ENCODE results near the gene MANF. TPM values are rescaled to one million over a fixed set of nuclear protein-coding genes. Genes with fewer than 3 reads are reported as not detected.
"Not testable (repeated sequence)": the region's sequence is repeated elsewhere in the genome, so short reads cannot be mapped to it uniquely, and the experiment has no call there.

MANF gene
- total and polyA plus RNA-seq, 2 experiments from 2014 or later: 48.7 to 92.7 TPM

DNA sequence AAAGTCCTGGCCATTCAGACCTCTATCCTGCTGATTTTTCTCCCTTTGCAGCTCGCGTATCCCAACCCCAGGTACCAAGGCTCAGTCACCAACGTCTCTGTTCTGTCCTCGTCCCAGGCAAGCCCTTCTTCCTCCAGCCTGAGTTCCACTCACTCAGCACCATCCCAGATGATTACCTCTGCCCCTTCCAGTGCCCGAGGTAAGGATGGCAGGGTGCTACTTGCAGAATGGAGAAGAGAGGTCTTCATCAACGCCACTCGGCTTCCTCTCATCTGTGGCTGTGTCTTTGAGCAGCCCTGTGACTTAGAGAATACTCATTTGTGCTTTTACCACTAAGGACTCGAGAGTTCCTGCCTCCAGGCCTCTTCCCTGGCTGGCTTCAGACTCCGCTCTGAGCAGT is 22.6 kb upstream of the MANF start:
- Mint-ChIP-seq H3K27me3 (ENCODE audit: insufficient read depth, low read depth, poor library complexity) (peaks cover 3% of the 10 kb centered on the region), H3K4me3 (no peak overlapping the region), H3K36me3 (ENCODE audit: low read depth) (peaks cover 12% of the 10 kb centered on the region), H3K4me1 (no peaks in the 10 kb centered on the region), H3K27ac (no peak overlapping the region), H3K9me3 (peaks cover 10% of the 10 kb centered on the region)
- ATAC-seq (no peak), DNase-seq (ENCODE audit: low spot score) (no peak)
- TF ChIP-seq, protein P1, sequence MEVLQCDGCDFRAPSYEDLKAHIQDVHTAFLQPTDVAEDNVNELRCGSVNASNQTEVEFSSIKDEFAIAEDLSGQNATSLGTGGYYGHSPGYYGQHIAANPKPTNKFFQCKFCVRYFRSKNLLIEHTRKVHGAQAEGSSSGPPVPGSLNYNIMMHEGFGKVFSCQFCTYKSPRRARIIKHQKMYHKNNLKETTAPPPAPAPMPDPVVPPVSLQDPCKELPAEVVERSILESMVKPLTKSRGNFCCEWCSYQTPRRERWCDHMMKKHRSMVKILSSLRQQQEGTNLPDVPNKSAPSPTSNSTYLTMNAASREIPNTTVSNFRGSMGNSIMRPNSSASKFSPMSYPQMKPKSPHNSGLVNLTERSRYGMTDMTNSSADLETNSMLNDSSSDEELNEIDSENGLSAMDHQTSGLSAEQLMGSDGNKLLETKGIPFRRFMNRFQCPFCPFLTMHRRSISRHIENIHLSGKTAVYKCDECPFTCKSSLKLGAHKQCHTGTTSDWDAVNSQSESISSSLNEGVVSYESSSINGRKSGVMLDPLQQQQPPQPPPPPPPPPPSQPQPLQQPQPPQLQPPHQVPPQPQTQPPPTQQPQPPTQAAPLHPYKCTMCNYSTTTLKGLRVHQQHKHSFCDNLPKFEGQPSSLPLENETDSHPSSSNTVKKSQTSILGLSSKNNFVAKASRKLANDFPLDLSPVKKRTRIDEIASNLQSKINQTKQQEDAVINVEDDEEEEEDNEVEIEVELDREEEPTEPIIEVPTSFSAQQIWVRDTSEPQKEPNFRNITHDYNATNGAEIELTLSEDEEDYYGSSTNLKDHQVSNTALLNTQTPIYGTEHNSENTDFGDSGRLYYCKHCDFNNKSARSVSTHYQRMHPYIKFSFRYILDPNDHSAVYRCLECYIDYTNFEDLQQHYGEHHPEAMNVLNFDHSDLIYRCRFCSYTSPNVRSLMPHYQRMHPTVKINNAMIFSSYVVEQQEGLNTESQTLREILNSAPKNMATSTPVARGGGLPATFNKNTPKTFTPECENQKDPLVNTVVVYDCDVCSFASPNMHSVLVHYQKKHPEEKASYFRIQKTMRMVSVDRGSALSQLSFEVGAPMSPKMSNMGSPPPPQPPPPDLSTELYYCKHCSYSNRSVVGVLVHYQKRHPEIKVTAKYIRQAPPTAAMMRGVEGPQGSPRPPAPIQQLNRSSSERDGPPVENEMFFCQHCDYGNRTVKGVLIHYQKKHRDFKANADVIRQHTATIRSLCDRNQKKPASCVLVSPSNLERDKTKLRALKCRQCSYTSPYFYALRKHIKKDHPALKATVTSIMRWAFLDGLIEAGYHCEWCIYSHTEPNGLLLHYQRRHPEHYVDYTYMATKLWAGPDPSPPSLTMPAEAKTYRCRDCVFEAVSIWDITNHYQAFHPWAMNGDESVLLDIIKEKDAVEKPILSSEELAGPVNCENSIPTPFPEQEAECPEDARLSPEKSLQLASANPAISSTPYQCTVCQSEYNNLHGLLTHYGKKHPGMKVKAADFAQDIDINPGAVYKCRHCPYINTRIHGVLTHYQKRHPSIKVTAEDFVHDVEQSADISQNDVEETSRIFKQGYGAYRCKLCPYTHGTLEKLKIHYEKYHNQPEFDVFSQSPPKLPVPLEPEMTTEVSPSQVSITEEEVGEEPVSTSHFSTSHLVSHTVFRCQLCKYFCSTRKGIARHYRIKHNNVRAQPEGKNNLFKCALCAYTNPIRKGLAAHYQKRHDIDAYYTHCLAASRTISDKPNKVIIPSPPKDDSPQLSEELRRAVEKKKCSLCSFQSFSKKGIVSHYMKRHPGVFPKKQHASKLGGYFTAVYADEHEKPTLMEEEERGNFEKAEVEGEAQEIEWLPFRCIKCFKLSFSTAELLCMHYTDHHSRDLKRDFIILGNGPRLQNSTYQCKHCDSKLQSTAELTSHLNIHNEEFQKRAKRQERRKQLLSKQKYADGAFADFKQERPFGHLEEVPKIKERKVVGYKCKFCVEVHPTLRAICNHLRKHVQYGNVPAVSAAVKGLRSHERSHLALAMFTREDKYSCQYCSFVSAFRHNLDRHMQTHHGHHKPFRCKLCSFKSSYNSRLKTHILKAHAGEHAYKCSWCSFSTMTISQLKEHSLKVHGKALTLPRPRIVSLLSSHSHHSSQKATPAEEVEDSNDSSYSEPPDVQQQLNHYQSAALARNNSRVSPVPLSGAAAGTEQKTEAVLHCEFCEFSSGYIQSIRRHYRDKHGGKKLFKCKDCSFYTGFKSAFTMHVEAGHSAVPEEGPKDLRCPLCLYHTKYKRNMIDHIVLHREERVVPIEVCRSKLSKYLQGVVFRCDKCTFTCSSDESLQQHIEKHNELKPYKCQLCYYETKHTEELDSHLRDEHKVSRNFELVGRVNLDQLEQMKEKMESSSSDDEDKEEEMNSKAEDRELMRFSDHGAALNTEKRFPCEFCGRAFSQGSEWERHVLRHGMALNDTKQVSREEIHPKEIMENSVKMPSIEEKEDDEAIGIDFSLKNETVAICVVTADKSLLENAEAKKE (CRISPR knock-in tag; IDR thresholded peaks at IDR 0.05): no peak
- no peak for TF ChIP-seq POLR2AphosphoS5 (IDR thresholded peaks at IDR 0.05; ENCODE audit: low read depth)
- TF ChIP-seq CREB1 (CRISPR knock-in tag; IDR thresholded peaks at IDR 0.05; ENCODE audit: low read depth): no peak
- TF ChIP-seq, protein P2, sequence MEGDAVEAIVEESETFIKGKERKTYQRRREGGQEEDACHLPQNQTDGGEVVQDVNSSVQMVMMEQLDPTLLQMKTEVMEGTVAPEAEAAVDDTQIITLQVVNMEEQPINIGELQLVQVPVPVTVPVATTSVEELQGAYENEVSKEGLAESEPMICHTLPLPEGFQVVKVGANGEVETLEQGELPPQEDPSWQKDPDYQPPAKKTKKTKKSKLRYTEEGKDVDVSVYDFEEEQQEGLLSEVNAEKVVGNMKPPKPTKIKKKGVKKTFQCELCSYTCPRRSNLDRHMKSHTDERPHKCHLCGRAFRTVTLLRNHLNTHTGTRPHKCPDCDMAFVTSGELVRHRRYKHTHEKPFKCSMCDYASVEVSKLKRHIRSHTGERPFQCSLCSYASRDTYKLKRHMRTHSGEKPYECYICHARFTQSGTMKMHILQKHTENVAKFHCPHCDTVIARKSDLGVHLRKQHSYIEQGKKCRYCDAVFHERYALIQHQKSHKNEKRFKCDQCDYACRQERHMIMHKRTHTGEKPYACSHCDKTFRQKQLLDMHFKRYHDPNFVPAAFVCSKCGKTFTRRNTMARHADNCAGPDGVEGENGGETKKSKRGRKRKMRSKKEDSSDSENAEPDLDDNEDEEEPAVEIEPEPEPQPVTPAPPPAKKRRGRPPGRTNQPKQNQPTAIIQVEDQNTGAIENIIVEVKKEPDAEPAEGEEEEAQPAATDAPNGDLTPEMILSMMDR (conservative IDR thresholded peaks at IDR 0.05; ENCODE audit: low read depth in 2 of 2): no peak
- no peak for TF ChIP-seq JUNB (IDR thresholded peaks at IDR 0.05; ENCODE audit: unreplicated experiment)
- no peak overlapping the region for H3K4me2 ChIP-seq
- H3K27ac ChIP-seq (ENCODE audit: low read depth): no peak overlapping the region
- no peaks in the 10 kb centered on the region for H3K36me3 ChIP-seq (ENCODE audit: insufficient read depth)
- no peak overlapping the region for H2AFZ ChIP-seq
- no peaks in the 10 kb centered on the region for H3F3A ChIP-seq (replicated peaks; ENCODE audit: low read depth)
- no peaks in the 10 kb centered on the region for H3K79me2 ChIP-seq (replicated peaks; ENCODE audit: insufficient read depth)
- no peaks in the 10 kb centered on the region for H4K20me1 ChIP-seq (replicated peaks; ENCODE audit: insufficient read depth)
- H3K4me1 ChIP-seq (ENCODE audit: insufficient read depth): no peaks in the 10 kb centered on the region
- no peak overlapping the region for H3K4me3 ChIP-seq
- H3K9me2 ChIP-seq (ENCODE audit: insufficient read depth): no peaks in the 10 kb centered on the region
- no peaks in the 10 kb centered on the region for H3K27me3 ChIP-seq (ENCODE audit: insufficient read depth)

DNA sequence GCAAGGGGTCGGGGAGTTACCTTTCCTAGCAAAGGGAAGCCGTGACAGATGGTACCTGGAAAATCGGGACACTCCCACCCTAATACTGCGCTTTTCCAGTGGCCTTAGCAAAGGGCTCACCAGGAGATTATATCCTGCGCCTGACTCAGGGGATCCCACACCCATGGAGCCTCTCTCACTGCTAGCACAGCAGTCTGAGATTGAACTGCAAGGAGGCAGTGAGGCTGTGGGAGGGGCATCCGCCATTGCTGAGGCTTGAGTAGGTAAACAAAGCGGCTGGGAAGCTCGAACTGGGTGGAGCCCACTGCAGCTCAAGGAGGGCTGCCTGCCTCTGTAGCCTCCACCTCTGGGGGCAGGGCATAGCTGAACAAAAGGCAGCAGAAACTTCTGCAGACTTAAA is 16.8 kb upstream of the MANF start:
- H3K27me3 ChIP-seq (ENCODE audit: insufficient read depth); H3K36me3 ChIP-seq (ENCODE audit: insufficient read depth); H3K79me2 ChIP-seq (replicated peaks; ENCODE audit: insufficient read depth); H3K4me1 ChIP-seq (ENCODE audit: insufficient read depth); H3K9me2 ChIP-seq (ENCODE audit: insufficient read depth); H3K27me3 Mint-ChIP-seq (ENCODE audit: insufficient read depth, low read depth, poor library complexity); H3K4me2 ChIP-seq; H3K4me3 Mint-ChIP-seq; H3K27ac ChIP-seq (ENCODE audit: low read depth); H2AFZ ChIP-seq; H3K27ac Mint-ChIP-seq; DNase-seq (ENCODE audit: low spot score); H3K4me3 ChIP-seq; H4K20me1 ChIP-seq (replicated peaks; ENCODE audit: insufficient read depth); H3K4me1 Mint-ChIP-seq; H3F3A ChIP-seq (replicated peaks; ENCODE audit: low read depth); ATAC-seq: not testable (repeated sequence)
- Mint-ChIP-seq H3K9me3 (peaks cover 21% of the 10 kb centered on the region), H3K36me3 (ENCODE audit: low read depth) (peaks cover 22% of the 10 kb centered on the region)

Data from GM23338 (cell line).